ENCODE measurements around the gene PFKFB1. TPM values are rescaled to one million over a fixed set of nuclear protein-coding genes. Genes with fewer than 3 reads are reported as not detected.

PFKFB1 gene
- total RNA-seq, 1 donor from 2014 or later, result 0.51 TPM

GRCh38 chrX:55029291-55029690 is 35.3 kb upstream of the PFKFB1 start:
- Mint-ChIP-seq H3K9me3 (no peaks in the 10 kb centered on the region), H3K27ac (no peak overlapping the region), H3K27me3 (no peaks in the 10 kb centered on the region), H3K4me1 (ENCODE audit: unreplicated experiment) (no peaks in the 10 kb centered on the region), H3K36me3 (no peaks in the 10 kb centered on the region), H3K4me3 (no peak overlapping the region)
- DNase-seq (ENCODE audit: extremely low spot score, unreplicated experiment), result no peak
- no peak for TF ChIP-seq CTCF (conservative IDR thresholded peaks at IDR 0.05)

GRCh38 chrX:55028611-55029010 is 34.6 kb upstream of the PFKFB1 start:
- H3K4me3 Mint-ChIP-seq, result no peak overlapping the region
- no peaks in the 10 kb centered on the region for H3K4me1 Mint-ChIP-seq (ENCODE audit: unreplicated experiment)
- H3K27me3 Mint-ChIP-seq, result no peaks in the 10 kb centered on the region
- no peaks in the 10 kb centered on the region for H3K9me3 Mint-ChIP-seq
- DNase-seq (ENCODE audit: extremely low spot score, unreplicated experiment), result no peak
- no peak overlapping the region for H3K27ac Mint-ChIP-seq
- H3K36me3 Mint-ChIP-seq, result no peaks in the 10 kb centered on the region
- TF ChIP-seq CTCF (conservative IDR thresholded peaks at IDR 0.05), result no peak

- Mint-ChIP-seq H3K9me3 (no peaks in the 10 kb centered on the region), H3K27ac (no peak overlapping the region), H3K36me3 (no peaks in the 10 kb centered on the region), H3K4me1 (ENCODE audit: unreplicated experiment) (no peaks in the 10 kb centered on the region), H3K4me3 (no peak overlapping the region), H3K27me3 (no peaks in the 10 kb centered on the region)
- no peak for TF ChIP-seq CTCF (conservative IDR thresholded peaks at IDR 0.05)
- DNase-seq (ENCODE audit: extremely low spot score, unreplicated experiment), result no peak
Observed at GRCh38 chrX:55028040-55028439, 34.1 kb upstream of the PFKFB1 start.

GRCh38 chrX:55026840-55027239 is 32.9 kb upstream of the PFKFB1 start:
- no peak for TF ChIP-seq CTCF (conservative IDR thresholded peaks at IDR 0.05)
- no peak for DNase-seq (ENCODE audit: extremely low spot score, unreplicated experiment)
- Mint-ChIP-seq H3K36me3 (no peaks in the 10 kb centered on the region), H3K27me3 (no peaks in the 10 kb centered on the region), H3K4me1 (ENCODE audit: unreplicated experiment) (no peaks in the 10 kb centered on the region), H3K4me3 (no peak overlapping the region), H3K9me3 (no peaks in the 10 kb centered on the region), H3K27ac (no peak overlapping the region)

- no peak overlapping the region for H3K4me3 Mint-ChIP-seq
- DNase-seq (ENCODE audit: extremely low spot score, unreplicated experiment), result no peak
Observed at GRCh38 chrX:55026143-55026542, 32.2 kb upstream of the PFKFB1 start.

More at GRCh38 chrX:55026143-55026542, 32.2 kb upstream of the PFKFB1 start:
- no peak for TF ChIP-seq CTCF (conservative IDR thresholded peaks at IDR 0.05)
- Mint-ChIP-seq H3K4me1 (ENCODE audit: unreplicated experiment) (no peaks in the 10 kb centered on the region), H3K27ac (no peak overlapping the region), H3K9me3 (no peaks in the 10 kb centered on the region), H3K36me3 (no peaks in the 10 kb centered on the region), H3K27me3 (no peaks in the 10 kb centered on the region)
